Panc1 (cell line): ENCODE measurements around the gene TMEM151A.

Experiments used
- CTCF ChIP-seq: fragments of 450-650 bp; IDR thresholded peaks from 2 replicates; pipeline ENCODE4 v1.5.1; 2017; ENCODE audit warnings: mild to moderate bottlenecking
- POLR2AphosphoS5 ChIP-seq: IDR thresholded peaks from 2 replicates; pipeline ENCODE4 v1.6.1; 2012; ENCODE audit warnings: mild to moderate bottlenecking, low read depth, low read length, moderate library complexity

- TF ChIP-seq CTCF: no peak
- TF ChIP-seq POLR2AphosphoS5: no peak
Measured at GRCh38 chr11:66314561-66315497, 23.1 kb downstream of the TMEM151A start.
